A549 (cell line): ENCODE measurements around the gene ATP10B. TPM values are rescaled to one million over a fixed set of nuclear protein-coding genes. Genes with fewer than 3 reads are reported as not detected.

ENCODE experiments used
- ATAC-seq, 2 experiments: fragments of 200-7000 bp in 1 of 2; fragments of >200 bp in 1 of 2; cut with Nextera tagmentation in 1 of 2; cut with Tn5 transposase in 1 of 2; 3 replicates each; pipeline versions ENCODE4 v1.8.0 to v1.9.1; 2018 to 2020; ENCODE audit warnings: mild to moderate bottlenecking in 1 of 2, moderate library complexity in 1 of 2
- CTCF ChIA-PET: fragments of 300-600 bp; sonication (Branson Sonifier 250); formaldehyde crosslinking; extraction: SDS; loops from one replicate; lab custom pipeline; 2021; ENCODE audit warnings: antibody characterized with exemption, inconsistent platforms; lab: Yijun Ruan, JAX
- POLR2A ChIA-PET: fragments of 350-600 bp; formaldehyde crosslinking; extraction: SDS; loops from one replicate; lab custom pipeline; 2021; ENCODE audit warnings: antibody characterized with exemption, inconsistent platforms; lab: Yijun Ruan, JAX
- DNase-seq, 2 experiments: peaks; one replicate each; pipeline versions ENCODE4 v3.0.0 to v3.0.0-alpha.2; 2011 to 2016; ENCODE audit warnings: low read depth in 1 of 2, low spot score in 1 of 2
- FAIRE-seq: peaks from 2 replicates; lab custom pipeline; 2011; peaks lifted over from hg19 to GRCh38; lab: Jason Lieb, UNC
- H3K27ac ChIP-seq, 2 experiments: fragments of >200 bp; sonication (Bioruptor Twin); formaldehyde crosslinking; 3 replicates each; pipeline ENCODE4 v1.5.1; 2016 to 2017
- H3K4me1 ChIP-seq: fragments of >200 bp; sonication (Bioruptor Twin); formaldehyde crosslinking; 3 replicates; pipeline ENCODE4 v1.6.1; 2016
- H3K4me2 ChIP-seq: fragments of >200 bp; sonication (Bioruptor Twin); formaldehyde crosslinking; 3 replicates; pipeline ENCODE4 v1.6.1; 2016
- H3K4me3 ChIP-seq: fragments of >200 bp; sonication (Bioruptor Twin); formaldehyde crosslinking; 3 replicates; pipeline ENCODE4 v1.5.1; 2016
- H3K9me3 ChIP-seq: fragments of >200 bp; sonication (Bioruptor Twin); formaldehyde crosslinking; 3 replicates; pipeline ENCODE4 v1.6.1; 2016
- BHLHE40 ChIP-seq: IDR thresholded peaks from 2 replicates; pipeline ENCODE4 v1.6.1; 2012; ENCODE audit warnings: low read depth, low read length, inconsistent platforms
- CHD4 ChIP-seq: fragments of 200-600 bp; sonication (generic); IDR thresholded peaks from 2 replicates; pipeline ENCODE4 v1.6.1; 2016; ENCODE audit warnings: antibody characterized with exemption, mild to moderate bottlenecking, borderline replicate concordance
- EHMT2 ChIP-seq: fragments of 200-600 bp; sonication (generic); IDR thresholded peaks from 2 replicates; pipeline ENCODE4 v1.6.1; 2016; ENCODE audit warnings: antibody characterized with exemption, low read depth, mild to moderate bottlenecking, moderate library complexity
- EP300 ChIP-seq, 2 experiments: fragments of >200 bp; sonication (Bioruptor Twin); formaldehyde crosslinking; IDR thresholded peaks; 2 replicates in 1 of 2; 3 replicates in 1 of 2; pipeline ENCODE4 v1.6.1; 2016 to 2017
- FOSL2 ChIP-seq, 2 experiments: fragments of 450-650 bp in 1 of 2; fragments of >200 bp in 1 of 2; sonication (Bioruptor Twin) in 1 of 2; formaldehyde crosslinking; IDR thresholded peaks; 2 replicates each; pipeline versions ENCODE4 v1.5.0 to v1.6.1; 2016 to 2020; ENCODE audit warnings: mild to moderate bottlenecking in 1 of 2, moderate library complexity in 1 of 2
- HDAC2 ChIP-seq: fragments of 200-600 bp; sonication (generic); IDR thresholded peaks from 2 replicates; pipeline ENCODE4 v1.6.1; 2016
- HOXB5 ChIP-seq: fragments of 250-450 bp; sonication (Bioruptor Pico); IDR thresholded peaks from 2 replicates; pipeline ENCODE4 v1.5.0; 2020; ENCODE audit warnings: mild to moderate bottlenecking, moderate library complexity
- JUN ChIP-seq, 2 experiments: fragments of >200 bp; sonication (Bioruptor Twin); formaldehyde crosslinking; IDR thresholded peaks; 2 replicates in 1 of 2; 3 replicates in 1 of 2; pipeline ENCODE4 v1.6.1; 2016 to 2017
- KDM5A ChIP-seq: fragments of 200-600 bp; sonication (generic); IDR thresholded peaks from 2 replicates; pipeline ENCODE4 v1.6.1; 2016; ENCODE audit warnings: antibody characterized with exemption, mild to moderate bottlenecking
- MAZ ChIP-seq: fragments of 150-350 bp; IDR thresholded peaks from 2 replicates; pipeline ENCODE4 v1.6.1; 2014; ENCODE audit warnings: antibody characterized with exemption, low read depth, low read length, borderline replicate concordance
- NFE2L2 ChIP-seq: fragments of 150-350 bp; conservative IDR thresholded peaks from 2 replicates; pipeline ENCODE4 v1.6.1; 2014; ENCODE audit warnings: low read length
- NPAS2 ChIP-seq: fragments of 250-450 bp; sonication (Bioruptor Pico); IDR thresholded peaks from 2 replicates; pipeline ENCODE4 v1.8.0; 2022; ENCODE audit warnings: mild to moderate bottlenecking, moderate library complexity, borderline replicate concordance
- PBX3 ChIP-seq: IDR thresholded peaks from 2 replicates; pipeline ENCODE4 v1.6.1; 2012
- PHF8 ChIP-seq: fragments of 200-600 bp; sonication (generic); IDR thresholded peaks from 2 replicates; pipeline ENCODE4 v1.6.1; 2016; ENCODE audit warnings: low read depth, mild to moderate bottlenecking, antibody characterized with exemption, moderate library complexity, borderline replicate concordance
- POLR2A ChIP-seq: IDR thresholded peaks from 2 replicates; pipeline ENCODE4 v1.6.1; 2012; ENCODE audit warnings: mild to moderate bottlenecking, low read length
- RAD21 ChIP-seq, 2 experiments: fragments of >200 bp in 1 of 2; sonication (Bioruptor Twin) in 1 of 2; formaldehyde crosslinking in 1 of 2; IDR thresholded peaks in 1 of 2; conservative IDR thresholded peaks in 1 of 2; 2 replicates in 1 of 2; 3 replicates in 1 of 2; pipeline ENCODE4 v1.6.1; 2012 to 2018; ENCODE audit warnings: inconsistent platforms in 1 of 2
- RNF2 ChIP-seq: fragments of 200-600 bp; sonication (generic); IDR thresholded peaks from 2 replicates; pipeline ENCODE4 v1.6.1; 2016; ENCODE audit warnings: low read depth, mild to moderate bottlenecking, antibody characterized with exemption, moderate library complexity, borderline replicate concordance
- SMC3 ChIP-seq: fragments of >200 bp; sonication (Bioruptor Twin); formaldehyde crosslinking; IDR thresholded peaks from 3 replicates; pipeline ENCODE4 v1.6.1; 2018; ENCODE audit warnings: inconsistent platforms
- TP53 ChIP-seq: fragments of 250-450 bp; sonication (Bioruptor Pico); IDR thresholded peaks from 2 replicates; pipeline ENCODE4 v1.5.0; 2021; ENCODE audit warnings: mild to moderate bottlenecking, moderate library complexity
- WGBS: methylation state at CpG from one replicate; pipeline ENCODE4 v1.1.6; 2017; ENCODE audit errors: missing lambda C conversion rate; 5-methylcytosine and 5-hydroxymethylcytosine counted together
- polyA plus RNA-seq, 4 experiments: library from polyadenylated mRNA; depleted of rRNA in 3 of 4; stranded (reverse); fragments of >200 nt; fragmentation: RNase III in 1 of 4; extraction: RNeasy Plus Mini Kit Qiagen cat#74134 plus additional on column Dnase treatment in 1 of 4; gene quantifications; 2 replicates in 3 of 4; 3 replicates in 1 of 4; pipeline ENCODE4 v1.2.3, GENCODE V29; 2011 to 2017
- TF ChIP-seq, protein P1 (sequence below): fragments of >200 bp; sonication (Bioruptor Twin); formaldehyde crosslinking; IDR thresholded peaks from 2 replicates; pipeline ENCODE4 v1.6.1; 2016
- TF ChIP-seq, protein P2 (sequence below): fragments of >200 bp; sonication (Bioruptor Twin); formaldehyde crosslinking; IDR thresholded peaks from 3 replicates; pipeline ENCODE4 v1.5.1; 2016
- TF ChIP-seq, protein P3 (sequence below): fragments of >200 bp; sonication (Bioruptor Twin); formaldehyde crosslinking; IDR thresholded peaks from 3 replicates; pipeline ENCODE4 v1.6.1; 2016

ATP10B gene
- polyA plus RNA-seq, 2 of the 4 experiments (the other 2 are of a cell fraction), result not detected

DNA sequence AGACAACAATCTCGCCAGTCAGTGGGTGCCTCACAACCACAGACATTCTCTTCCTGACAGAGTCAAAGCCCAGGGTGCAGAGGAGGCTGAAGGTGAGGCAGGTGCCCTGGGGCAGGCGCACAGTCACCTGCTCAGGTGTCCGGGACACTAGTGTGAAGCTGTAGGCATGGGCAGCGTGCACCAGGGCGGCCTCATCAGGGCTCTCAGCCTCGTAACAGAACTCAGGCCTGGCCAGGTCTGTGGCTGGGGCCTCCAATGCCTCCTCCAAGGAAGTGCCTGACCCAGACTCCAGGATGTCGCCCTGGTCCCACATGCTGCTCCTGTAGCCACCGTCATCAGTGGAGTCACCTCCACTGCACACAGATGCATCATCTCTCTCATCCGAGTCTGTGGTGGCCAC lies 231.6 kb downstream of the ATP10B start:
- no peak for FAIRE-seq
- POLR2A ChIA-PET, result no interaction called here
- DNase-seq, result no peak
- no peak for ATAC-seq
- WGBS, result 14% methylated on average over 5 of the region's 9 CpGs
- no peak overlapping the region for H3K4me3 ChIP-seq
- CTCF ChIA-PET, result no interaction called here
- H3K9me3 ChIP-seq, result no peaks in the 10 kb centered on the region
- no peaks in the 10 kb centered on the region for H3K4me1 ChIP-seq
- no peak overlapping the region for H3K27ac ChIP-seq
- TF ChIP-seq, protein P1, sequence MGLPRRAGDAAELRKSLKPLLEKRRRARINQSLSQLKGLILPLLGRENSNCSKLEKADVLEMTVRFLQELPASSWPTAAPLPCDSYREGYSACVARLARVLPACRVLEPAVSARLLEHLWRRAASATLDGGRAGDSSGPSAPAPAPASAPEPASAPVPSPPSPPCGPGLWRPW, result no peak
- TF ChIP-seq KDM5A, result no peak
- no peak for TF ChIP-seq POLR2A
- TF ChIP-seq BHLHE40, result no peak
- no peak for TF ChIP-seq HOXB5
- no peak for TF ChIP-seq PHF8
- TF ChIP-seq, protein P2, sequence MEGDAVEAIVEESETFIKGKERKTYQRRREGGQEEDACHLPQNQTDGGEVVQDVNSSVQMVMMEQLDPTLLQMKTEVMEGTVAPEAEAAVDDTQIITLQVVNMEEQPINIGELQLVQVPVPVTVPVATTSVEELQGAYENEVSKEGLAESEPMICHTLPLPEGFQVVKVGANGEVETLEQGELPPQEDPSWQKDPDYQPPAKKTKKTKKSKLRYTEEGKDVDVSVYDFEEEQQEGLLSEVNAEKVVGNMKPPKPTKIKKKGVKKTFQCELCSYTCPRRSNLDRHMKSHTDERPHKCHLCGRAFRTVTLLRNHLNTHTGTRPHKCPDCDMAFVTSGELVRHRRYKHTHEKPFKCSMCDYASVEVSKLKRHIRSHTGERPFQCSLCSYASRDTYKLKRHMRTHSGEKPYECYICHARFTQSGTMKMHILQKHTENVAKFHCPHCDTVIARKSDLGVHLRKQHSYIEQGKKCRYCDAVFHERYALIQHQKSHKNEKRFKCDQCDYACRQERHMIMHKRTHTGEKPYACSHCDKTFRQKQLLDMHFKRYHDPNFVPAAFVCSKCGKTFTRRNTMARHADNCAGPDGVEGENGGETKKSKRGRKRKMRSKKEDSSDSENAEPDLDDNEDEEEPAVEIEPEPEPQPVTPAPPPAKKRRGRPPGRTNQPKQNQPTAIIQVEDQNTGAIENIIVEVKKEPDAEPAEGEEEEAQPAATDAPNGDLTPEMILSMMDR, result no peak
- TF ChIP-seq RNF2, result no peak
- TF ChIP-seq, protein P3, sequence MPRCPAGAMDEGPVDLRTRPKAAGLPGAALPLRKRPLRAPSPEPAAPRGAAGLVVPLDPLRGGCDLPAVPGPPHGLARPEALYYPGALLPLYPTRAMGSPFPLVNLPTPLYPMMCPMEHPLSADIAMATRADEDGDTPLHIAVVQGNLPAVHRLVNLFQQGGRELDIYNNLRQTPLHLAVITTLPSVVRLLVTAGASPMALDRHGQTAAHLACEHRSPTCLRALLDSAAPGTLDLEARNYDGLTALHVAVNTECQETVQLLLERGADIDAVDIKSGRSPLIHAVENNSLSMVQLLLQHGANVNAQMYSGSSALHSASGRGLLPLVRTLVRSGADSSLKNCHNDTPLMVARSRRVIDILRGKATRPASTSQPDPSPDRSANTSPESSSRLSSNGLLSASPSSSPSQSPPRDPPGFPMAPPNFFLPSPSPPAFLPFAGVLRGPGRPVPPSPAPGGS, result no peak
- no peak for TF ChIP-seq NPAS2 (CRISPR knock-in tag)
- no peak for TF ChIP-seq PBX3
- TF ChIP-seq EHMT2, result no peak
- no peak for TF ChIP-seq TP53 (CRISPR knock-in tag)
- no peak for TF ChIP-seq RAD21 (conservative IDR thresholded peaks at IDR 0.05 in 1 of 2, IDR thresholded peaks at IDR 0.05 in 1 of 2)
- no peak for TF ChIP-seq HDAC2
- no peak for TF ChIP-seq MAZ
- TF ChIP-seq NFE2L2, result no peak
- no peak overlapping the region for H3K4me2 ChIP-seq

GRCh38 chr5:160619381-160619780 lies 232.6 kb downstream of the ATP10B start:
- no peak overlapping the region for H3K4me2 ChIP-seq
- no peak overlapping the region for H3K27ac ChIP-seq
- H3K4me1 ChIP-seq, result no peaks in the 10 kb centered on the region
- CTCF ChIA-PET, result no interaction called here
- no peak for TF ChIP-seq JUN (IDR thresholded peaks at IDR 0.05)
- no peak for TF ChIP-seq BHLHE40
- TF ChIP-seq SMC3, result no peak
- no peak for TF ChIP-seq FOSL2 (IDR thresholded peaks at IDR 0.05)
- TF ChIP-seq FOSL2 (CRISPR knock-in tag; IDR thresholded peaks at IDR 0.05), result no peak
- TF ChIP-seq, protein P1, result no peak
- TF ChIP-seq CHD4, result no peak
- TF ChIP-seq HOXB5, result no peak
- TF ChIP-seq EP300 (IDR thresholded peaks at IDR 0.05), result no peak
- H3K9me3 ChIP-seq, result no peaks in the 10 kb centered on the region
- ATAC-seq (no peak), FAIRE-seq (no peak), DNase-seq (no peak)
- POLR2A ChIA-PET, result no interaction called here
- no peak overlapping the region for H3K4me3 ChIP-seq
- 3% methylated on average over 3 of the region's 3 CpGs for WGBS
